ENCODE data around the gene DGKI.

Gene DGKI

GRCh38 chr7:137717045-137717444 is 129.7 kb downstream of the DGKI start:
- Histone ChIP-seq H3K9me2 (replicated peaks; ENCODE audit: insufficient read depth, low read length) (no peaks in the 10 kb centered on the region), H3K4me3 (ENCODE audit: insufficient read depth, low read length, poor library complexity, severe bottlenecking) (no peak overlapping the region), H3K27me3 (ENCODE audit: low read length) (no peaks in the 10 kb centered on the region), H3F3A (ENCODE audit: insufficient read depth) (no peaks in the 10 kb centered on the region), H3K9me3 (ENCODE audit: insufficient read depth, low read length) (no peaks in the 10 kb centered on the region), H3K27ac (ENCODE audit: low read depth, low read length) (no peak overlapping the region), H3K36me3 (ENCODE audit: low read length) (no peaks in the 10 kb centered on the region), H4K20me1 (ENCODE audit: low read depth, low read length) (no peaks in the 10 kb centered on the region), H3K9ac (ENCODE audit: low read length) (no peak overlapping the region), H2AFZ (ENCODE audit: low read depth, low read length, severe bottlenecking) (no peak overlapping the region), H3K79me2 (ENCODE audit: insufficient read depth, low read length) (no peaks in the 10 kb centered on the region), H3K4me2 (ENCODE audit: low read depth, low read length, poor library complexity, severe bottlenecking) (no peak overlapping the region)
- TF ChIP-seq EZH2phosphoT487 (conservative IDR thresholded peaks at IDR 0.05; ENCODE audit: low read length): no peak
- TF ChIP-seq, protein P1, sequence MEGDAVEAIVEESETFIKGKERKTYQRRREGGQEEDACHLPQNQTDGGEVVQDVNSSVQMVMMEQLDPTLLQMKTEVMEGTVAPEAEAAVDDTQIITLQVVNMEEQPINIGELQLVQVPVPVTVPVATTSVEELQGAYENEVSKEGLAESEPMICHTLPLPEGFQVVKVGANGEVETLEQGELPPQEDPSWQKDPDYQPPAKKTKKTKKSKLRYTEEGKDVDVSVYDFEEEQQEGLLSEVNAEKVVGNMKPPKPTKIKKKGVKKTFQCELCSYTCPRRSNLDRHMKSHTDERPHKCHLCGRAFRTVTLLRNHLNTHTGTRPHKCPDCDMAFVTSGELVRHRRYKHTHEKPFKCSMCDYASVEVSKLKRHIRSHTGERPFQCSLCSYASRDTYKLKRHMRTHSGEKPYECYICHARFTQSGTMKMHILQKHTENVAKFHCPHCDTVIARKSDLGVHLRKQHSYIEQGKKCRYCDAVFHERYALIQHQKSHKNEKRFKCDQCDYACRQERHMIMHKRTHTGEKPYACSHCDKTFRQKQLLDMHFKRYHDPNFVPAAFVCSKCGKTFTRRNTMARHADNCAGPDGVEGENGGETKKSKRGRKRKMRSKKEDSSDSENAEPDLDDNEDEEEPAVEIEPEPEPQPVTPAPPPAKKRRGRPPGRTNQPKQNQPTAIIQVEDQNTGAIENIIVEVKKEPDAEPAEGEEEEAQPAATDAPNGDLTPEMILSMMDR (IDR thresholded peaks at IDR 0.05; ENCODE audit: insufficient read depth, low read length, poor library complexity, severe bottlenecking): no peak

GRCh38 chr7:137716061-137716460 is 130.7 kb downstream of the DGKI start:
- Histone ChIP-seq H3K9ac (ENCODE audit: low read length) (no peak overlapping the region), H4K20me1 (ENCODE audit: low read depth, low read length) (no peaks in the 10 kb centered on the region), H3K4me3 (ENCODE audit: insufficient read depth, low read length, poor library complexity, severe bottlenecking) (no peak overlapping the region), H3K9me2 (replicated peaks; ENCODE audit: insufficient read depth, low read length) (no peaks in the 10 kb centered on the region), H3K27me3 (ENCODE audit: low read length) (no peaks in the 10 kb centered on the region), H2AFZ (ENCODE audit: low read depth, low read length, severe bottlenecking) (no peak overlapping the region), H3K4me2 (ENCODE audit: low read depth, low read length, poor library complexity, severe bottlenecking) (no peak overlapping the region), H3K79me2 (ENCODE audit: insufficient read depth, low read length) (no peaks in the 10 kb centered on the region), H3F3A (ENCODE audit: insufficient read depth) (no peaks in the 10 kb centered on the region), H3K36me3 (ENCODE audit: low read length) (no peaks in the 10 kb centered on the region), H3K9me3 (ENCODE audit: insufficient read depth, low read length) (no peaks in the 10 kb centered on the region), H3K27ac (ENCODE audit: low read depth, low read length) (no peak overlapping the region)
- no peak for TF ChIP-seq EZH2phosphoT487 (conservative IDR thresholded peaks at IDR 0.05; ENCODE audit: low read length)
- TF ChIP-seq, protein P1 (IDR thresholded peaks at IDR 0.05; ENCODE audit: insufficient read depth, low read length, poor library complexity, severe bottlenecking): no peak

GRCh38 chr7:137715533-137715932 is 131.2 kb downstream of the DGKI start:
- no peaks in the 10 kb centered on the region for H4K20me1 ChIP-seq (ENCODE audit: low read depth, low read length)
- H3K9me3 ChIP-seq (ENCODE audit: insufficient read depth, low read length): no peaks in the 10 kb centered on the region
- H3K27me3 ChIP-seq (ENCODE audit: low read length): no peaks in the 10 kb centered on the region
- no peak for TF ChIP-seq EZH2phosphoT487 (conservative IDR thresholded peaks at IDR 0.05; ENCODE audit: low read length)
- TF ChIP-seq, protein P1 (IDR thresholded peaks at IDR 0.05; ENCODE audit: insufficient read depth, low read length, poor library complexity, severe bottlenecking): no peak
- H3K27ac ChIP-seq (ENCODE audit: low read depth, low read length): no peak overlapping the region
- no peaks in the 10 kb centered on the region for H3F3A ChIP-seq (ENCODE audit: insufficient read depth)
- H3K9me2 ChIP-seq (replicated peaks; ENCODE audit: insufficient read depth, low read length): no peaks in the 10 kb centered on the region
- no peak overlapping the region for H3K4me3 ChIP-seq (ENCODE audit: insufficient read depth, low read length, poor library complexity, severe bottlenecking)
- no peak overlapping the region for H2AFZ ChIP-seq (ENCODE audit: low read depth, low read length, severe bottlenecking)
- H3K79me2 ChIP-seq (ENCODE audit: insufficient read depth, low read length): no peaks in the 10 kb centered on the region
- H3K4me2 ChIP-seq (ENCODE audit: low read depth, low read length, poor library complexity, severe bottlenecking): no peak overlapping the region
- H3K36me3 ChIP-seq (ENCODE audit: low read length): no peaks in the 10 kb centered on the region
- no peak overlapping the region for H3K9ac ChIP-seq (ENCODE audit: low read length)
